Endothelial cell (in vitro differentiated cells): Measurements from ENCODE around the gene TRAK2. TPM values are rescaled to one million over a fixed set of nuclear protein-coding genes. Genes with fewer than 3 reads are reported as not detected.
"Not testable (repeated sequence)": the region's sequence is repeated elsewhere in the genome, so short reads cannot be mapped to it uniquely, and the experiment has no call there.

Experiments
- DNase-seq: peaks from one replicate; pipeline ENCODE4 v3.0.0; 2021; ENCODE audit warnings: low spot score
- H3K27ac Mint-ChIP-seq: one replicate; pipeline ENCODE4 v1.8.0; 2021; ENCODE audit warnings: mixed read lengths, inconsistent platforms; ENCODE audit not compliant: unreplicated experiment
- H3K27me3 Mint-ChIP-seq: one replicate; pipeline ENCODE4 v1.8.0; 2021; ENCODE audit warnings: mild to moderate bottlenecking, moderate library complexity, mixed read lengths, inconsistent platforms; ENCODE audit not compliant: unreplicated experiment
- H3K36me3 Mint-ChIP-seq: one replicate; pipeline ENCODE4 v1.8.0; 2021; ENCODE audit warnings: mild to moderate bottlenecking, low read depth, mixed read lengths, inconsistent platforms; ENCODE audit not compliant: unreplicated experiment
- H3K4me1 Mint-ChIP-seq: one replicate; pipeline ENCODE4 v1.8.0; 2021; ENCODE audit warnings: mild to moderate bottlenecking, mixed read lengths, inconsistent platforms; ENCODE audit not compliant: unreplicated experiment
- H3K4me3 Mint-ChIP-seq: one replicate; pipeline ENCODE4 v1.8.0; 2021; ENCODE audit warnings: mild to moderate bottlenecking, mixed read lengths, inconsistent platforms; ENCODE audit not compliant: unreplicated experiment
- H3K9me3 Mint-ChIP-seq: one replicate; pipeline ENCODE4 v1.8.0; 2021; ENCODE audit warnings: mixed read lengths, inconsistent platforms; ENCODE audit not compliant: unreplicated experiment
- total RNA-seq: library from RNA; stranded (reverse); fragmentation: NEBNext Ultra II Directional; extraction: Animal tissue kit (Norgen Biotek cat#: 25700); gene quantifications from one replicate; pipeline ENCODE4 v1.2.1, GENCODE V29; 2021; ENCODE audit not compliant: unreplicated experiment
- TF ChIP-seq, protein P1 (sequence below): fragments of 200-600 bp; sonication (generic); IDR thresholded peaks from one replicate; pipeline ENCODE4 v1.5.0; 2021; ENCODE audit warnings: antibody characterized with exemption; ENCODE audit not compliant: unreplicated experiment

The TRAK2 gene
- total RNA-seq, 1 donor from 2014 or later = 18.4 TPM

DNA sequence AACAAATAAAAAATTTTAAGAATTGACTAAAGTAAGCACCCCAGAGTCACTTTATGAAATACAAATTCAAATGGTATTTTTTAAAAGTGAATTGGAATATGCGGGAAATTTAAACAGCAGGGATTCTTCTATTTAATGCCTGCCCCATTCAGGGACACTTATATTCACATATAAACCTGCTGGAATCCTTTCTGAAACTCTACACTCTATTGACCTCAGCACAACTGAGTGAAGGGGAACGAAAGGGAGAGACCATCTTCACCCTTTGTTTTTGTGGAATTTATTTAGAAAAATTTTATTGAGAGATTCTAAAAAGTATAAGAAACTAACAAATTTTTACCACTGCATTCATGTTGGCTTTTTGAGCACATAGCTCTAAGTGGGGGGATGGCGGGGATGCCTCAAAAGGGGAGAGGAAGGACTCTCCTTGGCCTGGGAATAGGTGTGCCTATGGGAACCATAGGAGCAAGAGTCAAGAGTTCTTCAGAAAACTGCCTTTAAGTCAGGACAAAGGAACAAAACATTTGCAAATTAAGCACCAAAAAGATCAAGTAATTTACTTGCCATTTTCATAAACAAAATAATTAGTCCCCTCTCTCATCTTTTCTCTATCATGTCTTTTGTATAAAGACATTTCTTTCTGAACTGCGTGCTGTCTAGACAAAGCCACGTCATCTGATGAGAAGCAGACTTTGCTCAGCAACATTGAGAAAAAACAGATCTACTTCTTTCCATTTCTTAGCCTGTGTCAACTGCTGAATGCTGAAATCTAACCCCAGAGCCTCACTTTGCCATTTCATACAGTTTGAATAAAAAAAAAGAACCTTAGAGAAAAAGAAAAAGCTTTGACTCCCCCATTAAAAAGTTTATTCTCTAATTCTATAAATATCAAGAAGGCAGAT is 72.5 kb downstream of the TRAK2 start:
- TF ChIP-seq, protein P1, sequence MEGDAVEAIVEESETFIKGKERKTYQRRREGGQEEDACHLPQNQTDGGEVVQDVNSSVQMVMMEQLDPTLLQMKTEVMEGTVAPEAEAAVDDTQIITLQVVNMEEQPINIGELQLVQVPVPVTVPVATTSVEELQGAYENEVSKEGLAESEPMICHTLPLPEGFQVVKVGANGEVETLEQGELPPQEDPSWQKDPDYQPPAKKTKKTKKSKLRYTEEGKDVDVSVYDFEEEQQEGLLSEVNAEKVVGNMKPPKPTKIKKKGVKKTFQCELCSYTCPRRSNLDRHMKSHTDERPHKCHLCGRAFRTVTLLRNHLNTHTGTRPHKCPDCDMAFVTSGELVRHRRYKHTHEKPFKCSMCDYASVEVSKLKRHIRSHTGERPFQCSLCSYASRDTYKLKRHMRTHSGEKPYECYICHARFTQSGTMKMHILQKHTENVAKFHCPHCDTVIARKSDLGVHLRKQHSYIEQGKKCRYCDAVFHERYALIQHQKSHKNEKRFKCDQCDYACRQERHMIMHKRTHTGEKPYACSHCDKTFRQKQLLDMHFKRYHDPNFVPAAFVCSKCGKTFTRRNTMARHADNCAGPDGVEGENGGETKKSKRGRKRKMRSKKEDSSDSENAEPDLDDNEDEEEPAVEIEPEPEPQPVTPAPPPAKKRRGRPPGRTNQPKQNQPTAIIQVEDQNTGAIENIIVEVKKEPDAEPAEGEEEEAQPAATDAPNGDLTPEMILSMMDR = no peak
- Mint-ChIP-seq H3K9me3 (no peaks in the 10 kb centered on the region), H3K4me3 (no peak overlapping the region), H3K27me3 (no peaks in the 10 kb centered on the region), H3K27ac (no peak overlapping the region), H3K4me1 (no peaks in the 10 kb centered on the region), H3K36me3 (peaks cover 17% of the 10 kb centered on the region)
- no peak for DNase-seq

DNA sequence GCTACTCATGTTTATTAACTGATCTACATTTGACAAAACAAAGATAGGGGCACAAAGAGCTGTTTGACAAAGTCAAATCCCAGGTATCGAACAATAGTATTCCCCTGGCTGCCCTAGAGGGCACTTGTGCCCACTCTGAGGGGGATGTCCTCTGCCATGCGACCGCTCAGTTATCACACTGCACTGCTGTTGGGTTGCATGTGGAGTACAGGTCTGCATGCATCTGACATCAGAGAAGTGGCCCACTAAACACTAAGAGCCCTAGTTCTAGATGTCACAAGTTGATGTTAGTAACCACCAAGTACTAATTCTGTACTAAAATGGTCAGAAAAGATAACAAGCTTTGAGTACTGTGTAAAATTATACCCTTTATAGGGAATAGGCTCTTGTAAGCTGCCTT is 74.0 kb downstream of the TRAK2 start:
- Mint-ChIP-seq H3K27ac (no peak overlapping the region), H3K9me3 (no peaks in the 10 kb centered on the region), H3K27me3 (no peaks in the 10 kb centered on the region), H3K4me1 (no peaks in the 10 kb centered on the region), H3K4me3 (no peak overlapping the region), H3K36me3 (peaks cover 17% of the 10 kb centered on the region)
- TF ChIP-seq, protein P1 = no peak
- DNase-seq = no peak

DNA sequence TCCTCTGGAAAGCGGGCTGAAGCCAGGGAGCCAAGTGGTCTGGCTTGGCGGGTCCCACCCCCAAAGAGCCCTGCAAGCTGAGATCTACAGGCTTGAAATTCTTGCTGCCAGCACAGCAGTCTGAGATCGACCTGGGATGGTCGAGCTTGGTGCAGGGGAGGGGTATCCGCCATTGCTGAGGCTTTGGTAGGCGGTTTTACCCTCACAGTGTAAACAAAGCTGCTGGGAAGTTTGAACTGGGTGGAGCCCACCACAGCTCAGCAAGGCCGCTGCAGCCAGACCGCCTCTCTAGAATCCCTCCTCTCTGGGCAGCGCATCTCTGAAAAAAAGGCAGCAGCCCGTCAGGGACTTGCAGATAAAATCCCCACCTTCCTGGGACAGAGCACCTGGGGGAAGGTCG is 81.5 kb downstream of the TRAK2 start:
- TF ChIP-seq, protein P1 = no peak

DNA sequence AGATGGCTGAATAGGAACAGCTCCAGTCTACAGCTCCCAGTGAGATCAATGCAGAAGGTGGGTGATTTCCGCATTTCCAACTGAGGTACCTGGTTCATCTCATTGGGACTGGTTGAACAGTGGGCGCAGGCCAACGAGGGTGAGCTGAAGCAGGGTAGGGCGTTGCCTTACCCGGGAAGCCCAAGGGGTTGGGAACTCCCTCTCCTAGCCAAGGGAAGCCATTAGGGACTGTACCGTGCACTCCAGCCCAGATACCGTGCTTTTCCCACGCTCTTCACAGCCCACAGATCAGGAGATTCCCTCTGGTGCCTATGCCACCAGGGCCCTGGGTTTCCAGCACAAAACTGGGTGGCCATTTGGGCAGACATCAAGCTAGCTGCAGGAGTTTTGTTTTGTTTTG is 81.9 kb downstream of the TRAK2 start:
- H3K27ac Mint-ChIP-seq, H3K4me1 Mint-ChIP-seq, DNase-seq, H3K9me3 Mint-ChIP-seq, H3K27me3 Mint-ChIP-seq, H3K4me3 Mint-ChIP-seq: not testable (repeated sequence)
- peaks cover 21% of the 10 kb centered on the region for H3K36me3 Mint-ChIP-seq

More for the DNA sequence above, 81.5 kb downstream of the TRAK2 start:
- Mint-ChIP-seq H3K4me3 (no peak overlapping the region), H3K4me1 (no peaks in the 10 kb centered on the region), H3K27ac (no peak overlapping the region), H3K27me3 (no peaks in the 10 kb centered on the region), H3K9me3 (no peaks in the 10 kb centered on the region), H3K36me3 (peaks cover 23% of the 10 kb centered on the region)
- no peak for DNase-seq

DNA sequence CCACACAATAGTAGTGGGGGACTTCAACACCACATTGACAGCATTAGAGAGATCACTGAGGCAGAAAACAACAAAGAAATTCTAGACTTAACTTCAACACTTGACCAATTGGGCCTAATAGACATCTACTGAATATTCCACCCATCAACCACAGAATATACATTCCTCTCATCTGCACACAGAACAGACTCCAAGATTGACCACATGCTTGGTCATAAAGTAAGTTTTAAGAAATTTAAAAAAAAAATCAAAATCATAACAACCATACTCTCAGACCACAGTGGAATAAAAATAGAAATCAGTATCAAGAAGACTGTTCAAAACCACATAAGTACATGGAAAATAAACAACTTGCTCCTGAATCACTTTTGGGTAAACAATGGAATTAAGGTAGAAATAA is 85.1 kb downstream of the TRAK2 start:
- Mint-ChIP-seq H3K36me3 (peaks cover 34% of the 10 kb centered on the region), H3K4me3 (no peak overlapping the region), H3K27ac (no peak overlapping the region), H3K9me3 (no peaks in the 10 kb centered on the region), H3K27me3 (no peaks in the 10 kb centered on the region), H3K4me1 (no peaks in the 10 kb centered on the region)
- no peak for DNase-seq
- TF ChIP-seq, protein P1 = no peak
